ENCODE results near the gene ITGA1. TPM values are rescaled to one million over a fixed set of nuclear protein-coding genes. Genes with fewer than 3 reads are reported as not detected.

Gene ITGA1
- total RNA-seq, 6 experiments from 2014 or later, result 46.9 to 101 (median 83.9) TPM

- Mint-ChIP-seq H3K4me1 (ENCODE audit: low read depth) (peaks cover 71% of the 10 kb centered on the region), H3K36me3 (ENCODE audit: low read depth) (peaks cover 23% of the 10 kb centered on the region), H3K27ac (peak overlapping the region; percentile 91), H3K27me3 (ENCODE audit: insufficient read depth) (no peaks in the 10 kb centered on the region; the same call in 1 of the 2 replicates), H3K9me3 (no peaks in the 10 kb centered on the region), H3K4me3 (peak overlapping the region; percentile 98)
- TF ChIP-seq CTCF (IDR thresholded peaks at IDR 0.05), result peak; percentile 3; the same call in 1 of the 2 replicates
- DNase-seq, result no peak
Observed at GRCh38 chr5:52788505-52788821, 747 bp downstream of the ITGA1 start.

- peaks cover 72% of the 10 kb centered on the region for H3K4me1 Mint-ChIP-seq (ENCODE audit: low read depth)
- H3K27me3 Mint-ChIP-seq (ENCODE audit: insufficient read depth), result no peaks in the 10 kb centered on the region; the same call in 1 of the 2 replicates
- TF ChIP-seq CTCF (IDR thresholded peaks at IDR 0.05), result no peak
- peak overlapping the region; percentile 37 for H3K27ac Mint-ChIP-seq
- H3K4me3 Mint-ChIP-seq, result peak overlapping the region; percentile 98
- no peak for DNase-seq
- H3K36me3 Mint-ChIP-seq (ENCODE audit: low read depth), result peaks cover 23% of the 10 kb centered on the region
- H3K9me3 Mint-ChIP-seq, result no peaks in the 10 kb centered on the region
Observed at GRCh38 chr5:52789378-52789777, 1.7 kb downstream of the ITGA1 start.

GRCh38 chr5:52789851-52790250 lies 2.1 kb downstream of the ITGA1 start:
- Mint-ChIP-seq H3K4me1 (ENCODE audit: low read depth) (peaks cover 72% of the 10 kb centered on the region), H3K27ac (peak overlapping the region; percentile 10; the same call in 1 of the 2 replicates), H3K27me3 (ENCODE audit: insufficient read depth) (no peaks in the 10 kb centered on the region; the same call in 1 of the 2 replicates), H3K9me3 (no peaks in the 10 kb centered on the region), H3K36me3 (ENCODE audit: low read depth) (peaks cover 23% of the 10 kb centered on the region), H3K4me3 (peak overlapping the region; percentile 98)
- DNase-seq, result no peak
- TF ChIP-seq CTCF (IDR thresholded peaks at IDR 0.05), result no peak

- no peak for TF ChIP-seq CTCF (IDR thresholded peaks at IDR 0.05)
- Mint-ChIP-seq H3K4me3 (no peak overlapping the region; the same call in 1 of the 2 replicates), H3K9me3 (no peaks in the 10 kb centered on the region), H3K4me1 (ENCODE audit: low read depth) (peaks cover 68% of the 10 kb centered on the region), H3K36me3 (ENCODE audit: low read depth) (peaks cover 23% of the 10 kb centered on the region), H3K27me3 (ENCODE audit: insufficient read depth) (no peaks in the 10 kb centered on the region; the same call in 1 of the 2 replicates), H3K27ac (no peak overlapping the region)
- DNase-seq, result no peak
Observed at GRCh38 chr5:52791366-52791765, 3.6 kb downstream of the ITGA1 start.

- Mint-ChIP-seq H3K9me3 (no peaks in the 10 kb centered on the region), H3K36me3 (ENCODE audit: low read depth) (peaks cover 15% of the 10 kb centered on the region), H3K4me1 (ENCODE audit: low read depth) (peaks cover 79% of the 10 kb centered on the region), H3K27me3 (ENCODE audit: insufficient read depth) (no peaks in the 10 kb centered on the region; the same call in 1 of the 2 replicates), H3K27ac (no peak overlapping the region), H3K4me3 (no peak overlapping the region)
- DNase-seq, result no peak
- no peak for TF ChIP-seq CTCF (IDR thresholded peaks at IDR 0.05)
Observed at GRCh38 chr5:52794519-52794918, 6.8 kb downstream of the ITGA1 start.

- peaks cover 12% of the 10 kb centered on the region for H3K36me3 Mint-ChIP-seq (ENCODE audit: low read depth)
- no peak for DNase-seq
- no peak for TF ChIP-seq CTCF (IDR thresholded peaks at IDR 0.05)
- peaks cover 68% of the 10 kb centered on the region for H3K4me1 Mint-ChIP-seq (ENCODE audit: low read depth)
- no peak overlapping the region for H3K4me3 Mint-ChIP-seq
- peaks cover 2% of the 10 kb centered on the region; the same call in 1 of the 2 replicates for H3K27me3 Mint-ChIP-seq (ENCODE audit: insufficient read depth)
- no peaks in the 10 kb centered on the region for H3K9me3 Mint-ChIP-seq
- H3K27ac Mint-ChIP-seq, result no peak overlapping the region
Observed at GRCh38 chr5:52796031-52796430, 8.3 kb downstream of the ITGA1 start.

Data from HFFc6 (cell line).